Lung (tissue), 12 donors: ENCODE measurements around the gene MFSD2B. TPM values are rescaled to one million over a fixed set of nuclear protein-coding genes. Genes with fewer than 3 reads are reported as not detected.

Experiments
- ATAC-seq: fragments of 200-7000 bp; cut with Tn5 transposase; one replicate; pipeline ENCODE4 v1.9.1; 2020; ENCODE audit warnings: moderate number of reproducible peaks; ENCODE audit not compliant: insufficient read depth, low FRiP score
- DNase-seq, 3 donors: peaks; one replicate each; pipeline ENCODE4 v3.0.0-alpha.2; 2013 to 2017
- H3K27ac ChIP-seq, 2 donors: one replicate each; pipeline ENCODE4 v1.5.1; 2013; ENCODE audit warnings: mild to moderate bottlenecking in 2 of 2, moderate library complexity in 2 of 2, control low read depth in 1 of 2, inconsistent platforms in 1 of 2, low read depth in 1 of 2, low read length in 1 of 2
- H3K27me3 ChIP-seq, 3 donors: one replicate each; pipeline ENCODE4 v1.5.1; 2013; ENCODE audit warnings: low read length in 2 of 3; ENCODE audit not compliant: control insufficient read depth in 3 of 3, insufficient read depth in 3 of 3
- H3K36me3 ChIP-seq, 4 donors: one replicate each; pipeline ENCODE4 v1.5.1; 2013; ENCODE audit warnings: low read length in 4 of 4, mild to moderate bottlenecking in 1 of 4, moderate library complexity in 1 of 4; ENCODE audit not compliant: control insufficient read depth in 4 of 4, insufficient read depth in 4 of 4
- H3K4me1 ChIP-seq, 5 donors: one replicate each; pipeline ENCODE4 v1.5.1; 2013; ENCODE audit warnings: low read length in 5 of 5, mild to moderate bottlenecking in 2 of 5, moderate library complexity in 1 of 5; ENCODE audit not compliant: control insufficient read depth in 5 of 5, insufficient read depth in 5 of 5
- H3K4me3 ChIP-seq: one replicate; pipeline ENCODE4 v1.5.1; 2013; ENCODE audit warnings: mild to moderate bottlenecking, control low read depth, moderate library complexity
- H3K9ac ChIP-seq, 2 donors: one replicate each; pipeline ENCODE4 v1.5.1; 2013; ENCODE audit warnings: low read length in 2 of 2, control low read depth in 1 of 2; ENCODE audit not compliant: insufficient read depth in 1 of 2
- H3K9me3 ChIP-seq, 4 donors: one replicate each; pipeline ENCODE4 v1.5.1; 2013; ENCODE audit warnings: low read length in 3 of 4, mild to moderate bottlenecking in 1 of 4, moderate library complexity in 1 of 4; ENCODE audit not compliant: control insufficient read depth in 4 of 4, insufficient read depth in 3 of 4
- CTCF ChIP-seq: IDR thresholded peaks from 2 replicates; pipeline ENCODE4 v1.5.1; 2012; ENCODE audit warnings: mild to moderate bottlenecking; ENCODE audit errors: control extremely low read depth, extremely low read depth
- WGBS, 2 donors: extraction: QIAGEN DNeasy Blood & Tissue Kit; methylation state at CpG; one replicate each; pipeline ENCODE4 v1.1.7; 2013; 5-methylcytosine and 5-hydroxymethylcytosine counted together
- polyA plus RNA-seq, 2 donors: library from polyadenylated mRNA; stranded (reverse); fragments of 200-250 nt; gene quantifications; one replicate each; pipeline ENCODE4 v1.2.1, GENCODE V29; 2013
- total RNA-seq, 2 donors: library from RNA; depleted of rRNA in 1 of 2; stranded (reverse); fragments of >200 nt in 1 of 2; gene quantifications; one replicate each; pipeline ENCODE4 v1.2.1, GENCODE V29; 2014 to 2021
- donor health status: control.
- donor health status: control.
- donor health status: Bipolar disorder and iron deficiency.
- donor health status: healthy.
- donor health status: DM: yes; HTN: yes; CAD: no.

MFSD2B gene
- total and polyA plus RNA-seq, 4 donors = 0.18 to 2.3 (median 0.74) TPM

- no peak for DNase-seq
- Histone ChIP-seq H3K27me3 (peaks cover 0 to 21% (median 7%) of the 10 kb centered on the region in 3 donors), H3K4me1 (peaks cover 0 to 13% (median 0%) of the 10 kb centered on the region in 5 donors), H3K36me3 (no peaks in the 10 kb centered on the region), H3K4me3 (no peak overlapping the region), H3K9ac (no peak overlapping the region), H3K27ac (no peak overlapping the region), H3K9me3 (peaks cover 0 to 7% (median 0%) of the 10 kb centered on the region in 4 donors)
- no peak for ATAC-seq
- TF ChIP-seq CTCF = no peak
These were observed 2.2 kb upstream of the MFSD2B start for GRCh38 chr2:24007693-24008092.

DNA sequence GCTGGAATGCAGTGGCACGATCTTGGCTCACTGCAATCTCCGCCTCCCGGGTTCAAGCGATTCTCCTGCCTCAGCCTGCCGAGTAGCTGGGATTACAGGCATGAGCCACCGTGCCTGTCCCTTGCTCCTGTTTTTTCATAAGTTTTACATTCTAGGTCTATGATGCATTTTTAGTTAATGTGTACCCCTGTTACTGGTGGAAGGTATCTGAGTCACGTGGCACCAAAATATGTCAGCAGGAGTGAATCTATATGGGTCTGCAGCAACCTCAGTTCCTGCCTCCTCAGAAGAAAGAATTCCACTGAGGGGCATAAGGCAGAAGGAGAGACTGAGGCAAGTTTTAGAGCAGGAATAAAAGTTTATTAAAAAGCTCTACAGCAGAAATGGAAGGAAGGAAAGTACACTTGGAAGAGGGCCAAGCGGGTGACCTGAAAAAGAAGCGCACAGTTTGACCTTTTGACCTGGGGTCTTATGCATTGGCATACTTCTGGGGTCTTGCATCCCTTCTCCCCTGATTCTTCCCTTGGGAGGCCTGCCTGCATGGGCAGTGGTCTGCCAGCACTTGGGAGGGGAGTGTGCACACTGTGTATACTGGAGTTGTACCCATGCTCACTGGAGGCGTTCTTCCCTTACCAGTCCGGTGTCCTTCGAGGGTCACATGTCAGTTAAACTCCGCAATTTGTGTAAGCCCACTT lies 1.1 kb upstream of the MFSD2B start:
- Histone ChIP-seq H3K9me3 (peaks cover 0 to 7% (median 0%) of the 10 kb centered on the region in 4 donors), H3K4me3 (no peak overlapping the region), H3K4me1 (peaks cover 0 to 13% (median 0%) of the 10 kb centered on the region in 5 donors), H3K36me3 (no peaks in the 10 kb centered on the region), H3K9ac (no peak overlapping the region), H3K27ac (no peak overlapping the region), H3K27me3 (peaks cover 0 to 21% (median 7%) of the 10 kb centered on the region in 3 donors)
- 83 to 92% methylated on average over 13 of the region's 13 CpGs for WGBS, 2 donors
- ATAC-seq = no peak
- DNase-seq = no peak
- no peak for TF ChIP-seq CTCF

DNA sequence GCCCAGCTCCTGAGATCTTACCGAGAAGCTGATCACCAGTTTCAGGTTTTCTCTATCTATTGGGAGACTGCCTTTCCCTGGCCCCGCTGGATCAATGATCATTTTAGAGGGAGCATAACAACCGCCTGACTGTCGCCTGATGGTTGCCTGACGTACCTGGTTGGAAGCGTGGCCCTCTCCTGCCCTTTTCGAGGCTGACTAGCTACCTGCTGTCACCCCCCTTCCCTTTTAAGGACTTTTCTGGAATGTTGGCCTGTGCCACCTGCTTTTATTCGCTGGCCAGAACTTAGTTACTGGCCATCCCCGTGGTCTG lies 562 bp upstream of the MFSD2B start:
- H3K9ac ChIP-seq = no peak overlapping the region
- ATAC-seq = no peak
- no peak overlapping the region for H3K27ac ChIP-seq

More for the DNA sequence above, 562 bp upstream of the MFSD2B start:
- peaks cover 0 to 13% (median 0%) of the 10 kb centered on the region in 5 donors for H3K4me1 ChIP-seq
- peaks cover 0 to 21% (median 7%) of the 10 kb centered on the region in 3 donors for H3K27me3 ChIP-seq
- DNase-seq = no peak
- no peak overlapping the region for H3K4me3 ChIP-seq
- 65 to 75% methylated on average over 9 of the region's 9 CpGs for whole genome bisulfite sequencing, 2 donors
- no peaks in the 10 kb centered on the region for H3K36me3 ChIP-seq
- no peak for TF ChIP-seq CTCF
- peaks cover 0 to 7% (median 0%) of the 10 kb centered on the region in 4 donors for H3K9me3 ChIP-seq
